Measurements from ENCODE around the gene MAGI3. TPM values are rescaled to one million over a fixed set of nuclear protein-coding genes. Genes with fewer than 3 reads are reported as not detected.

The MAGI3 gene
- polyA plus RNA-seq, 1 donor from 2014 or later, result 10.8 TPM

DNA sequence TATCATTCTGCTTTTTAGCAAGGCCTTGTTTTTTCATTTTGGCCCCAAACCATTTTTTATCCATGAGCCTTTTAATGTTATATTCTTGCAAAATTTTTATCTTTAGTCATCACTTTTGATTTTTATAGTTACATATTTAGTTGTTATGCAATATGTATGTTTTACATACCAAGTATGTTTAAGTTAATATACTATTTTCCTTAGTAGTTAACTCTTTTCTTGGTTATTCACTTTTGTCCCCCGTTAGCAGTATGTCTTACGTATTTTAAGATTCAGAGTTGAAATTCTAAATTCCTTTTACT is 44.5 kb downstream of the MAGI3 start:
- Histone ChIP-seq H3K9ac (ENCODE audit: low read length) (no peak overlapping the region), H3K9me2 (ENCODE audit: insufficient read depth, low read length) (no peaks in the 10 kb centered on the region), H3K9me3 (ENCODE audit: low read length) (no peaks in the 10 kb centered on the region), H3K79me2 (replicated peaks; ENCODE audit: insufficient read depth, low read length) (no peaks in the 10 kb centered on the region), H2AFZ (ENCODE audit: low read depth, low read length) (no peak overlapping the region), H4K20me1 (ENCODE audit: insufficient read depth) (no peaks in the 10 kb centered on the region), H3F3A (ENCODE audit: insufficient read depth, low read length, poor library complexity, severe bottlenecking) (no peaks in the 10 kb centered on the region), H3K36me3 (ENCODE audit: insufficient read depth, low read length) (no peaks in the 10 kb centered on the region), H3K4me3 (ENCODE audit: low read length) (no peak overlapping the region), H3K4me2 (ENCODE audit: low read length) (no peak overlapping the region), H3K27ac (ENCODE audit: low read length) (no peak overlapping the region), H3K27me3 (ENCODE audit: insufficient read depth, low read depth, low read length) (no peaks in the 10 kb centered on the region)
- TF ChIP-seq EZH2 (IDR thresholded peaks at IDR 0.05; ENCODE audit: borderline replicate concordance, insufficient read depth, low read length, poor library complexity, severe bottlenecking) (no peak), EP300 (conservative IDR thresholded peaks at IDR 0.05; ENCODE audit: poor library complexity, severe bottlenecking) (no peak), SMC3 (conservative IDR thresholded peaks at IDR 0.05; ENCODE audit: poor library complexity) (no peak), POLR2AphosphoS5 (IDR thresholded peaks at IDR 0.05) (no peak), REST (IDR thresholded peaks at IDR 0.05; ENCODE audit: borderline replicate concordance) (no peak), MXI1 (conservative IDR thresholded peaks at IDR 0.05; ENCODE audit: poor library complexity, severe bottlenecking) (no peak), RAD21 (conservative IDR thresholded peaks at IDR 0.05) (no peak), CTCF (IDR thresholded peaks at IDR 0.05; ENCODE audit: poor library complexity, severe bottlenecking) (no peak), TAF1 (IDR thresholded peaks at IDR 0.05; ENCODE audit: low read depth) (no peak)

DNA sequence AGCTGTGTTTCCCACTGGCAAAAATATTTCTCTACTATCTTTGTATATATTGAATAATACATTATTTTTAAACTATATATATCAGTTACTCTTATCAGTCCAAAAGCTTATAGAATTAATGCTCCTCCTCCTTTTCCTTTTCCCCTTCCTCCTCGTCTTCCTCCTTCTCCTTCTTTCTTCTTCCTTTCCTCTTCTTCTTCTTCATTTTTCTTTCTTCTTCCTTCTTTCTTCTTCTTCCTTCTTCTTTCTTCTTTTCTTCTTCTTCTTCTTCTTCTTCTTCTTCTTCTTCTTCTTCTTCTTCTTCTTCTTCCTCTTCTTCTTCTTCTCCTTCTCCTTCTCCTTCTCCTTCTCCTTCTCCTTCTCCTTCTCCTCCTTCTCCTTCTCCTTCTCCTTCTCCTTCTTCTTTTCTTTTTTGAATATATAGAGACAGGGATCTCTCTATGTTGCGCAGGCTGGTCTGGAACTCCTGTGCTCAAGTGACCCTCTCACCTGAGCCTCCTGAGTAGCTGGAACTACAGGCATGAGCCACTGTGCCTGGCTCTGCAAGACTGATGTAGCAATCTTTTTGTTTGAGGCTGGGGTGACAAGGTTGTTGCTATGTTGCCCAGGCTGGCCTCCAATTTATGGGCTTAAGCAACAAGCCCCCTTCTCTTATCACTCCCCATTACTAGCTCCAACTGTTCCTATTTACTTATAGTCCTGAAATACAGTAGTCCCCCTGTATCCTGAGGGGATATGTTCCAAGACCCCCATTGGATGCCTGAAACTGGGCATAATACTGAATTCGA is 47.4 kb downstream of the MAGI3 start:
- H3K27ac ChIP-seq (ENCODE audit: low read length), result no peak overlapping the region
- no peaks in the 10 kb centered on the region for H3K27me3 ChIP-seq (ENCODE audit: insufficient read depth, low read depth, low read length)
- no peaks in the 10 kb centered on the region for H3F3A ChIP-seq (ENCODE audit: insufficient read depth, low read length, poor library complexity, severe bottlenecking)
- no peaks in the 10 kb centered on the region for H3K36me3 ChIP-seq (ENCODE audit: insufficient read depth, low read length)
- TF ChIP-seq EP300 (conservative IDR thresholded peaks at IDR 0.05; ENCODE audit: poor library complexity, severe bottlenecking), result no peak
- TF ChIP-seq CTCF (IDR thresholded peaks at IDR 0.05; ENCODE audit: poor library complexity, severe bottlenecking), result no peak
- TF ChIP-seq POLR2AphosphoS5 (IDR thresholded peaks at IDR 0.05), result no peak
- TF ChIP-seq RAD21 (conservative IDR thresholded peaks at IDR 0.05), result no peak
- no peak for TF ChIP-seq SMC3 (conservative IDR thresholded peaks at IDR 0.05; ENCODE audit: poor library complexity)
- TF ChIP-seq MXI1 (conservative IDR thresholded peaks at IDR 0.05; ENCODE audit: poor library complexity, severe bottlenecking), result no peak
- TF ChIP-seq TAF1 (IDR thresholded peaks at IDR 0.05; ENCODE audit: low read depth), result no peak
- no peak for TF ChIP-seq REST (IDR thresholded peaks at IDR 0.05; ENCODE audit: borderline replicate concordance)
- TF ChIP-seq EZH2 (IDR thresholded peaks at IDR 0.05; ENCODE audit: borderline replicate concordance, insufficient read depth, low read length, poor library complexity, severe bottlenecking), result no peak
- H3K79me2 ChIP-seq (replicated peaks; ENCODE audit: insufficient read depth, low read length), result no peaks in the 10 kb centered on the region
- H2AFZ ChIP-seq (ENCODE audit: low read depth, low read length), result no peak overlapping the region
- H3K9me3 ChIP-seq (ENCODE audit: low read length), result no peaks in the 10 kb centered on the region
- no peak overlapping the region for H3K4me2 ChIP-seq (ENCODE audit: low read length)
- H4K20me1 ChIP-seq (ENCODE audit: insufficient read depth), result no peaks in the 10 kb centered on the region
- H3K4me3 ChIP-seq (ENCODE audit: low read length), result no peak overlapping the region
- H3K9ac ChIP-seq (ENCODE audit: low read length), result no peak overlapping the region
- H3K9me2 ChIP-seq (ENCODE audit: insufficient read depth, low read length), result no peaks in the 10 kb centered on the region

Data from neural cell (in vitro differentiated cells).